Measurements from ENCODE around the gene REM2. TPM values are rescaled to one million over a fixed set of nuclear protein-coding genes. Genes with fewer than 3 reads are reported as not detected.

REM2 gene
- total RNA-seq, 1 experiment from 2014 or later, result 1.2 TPM

DNA sequence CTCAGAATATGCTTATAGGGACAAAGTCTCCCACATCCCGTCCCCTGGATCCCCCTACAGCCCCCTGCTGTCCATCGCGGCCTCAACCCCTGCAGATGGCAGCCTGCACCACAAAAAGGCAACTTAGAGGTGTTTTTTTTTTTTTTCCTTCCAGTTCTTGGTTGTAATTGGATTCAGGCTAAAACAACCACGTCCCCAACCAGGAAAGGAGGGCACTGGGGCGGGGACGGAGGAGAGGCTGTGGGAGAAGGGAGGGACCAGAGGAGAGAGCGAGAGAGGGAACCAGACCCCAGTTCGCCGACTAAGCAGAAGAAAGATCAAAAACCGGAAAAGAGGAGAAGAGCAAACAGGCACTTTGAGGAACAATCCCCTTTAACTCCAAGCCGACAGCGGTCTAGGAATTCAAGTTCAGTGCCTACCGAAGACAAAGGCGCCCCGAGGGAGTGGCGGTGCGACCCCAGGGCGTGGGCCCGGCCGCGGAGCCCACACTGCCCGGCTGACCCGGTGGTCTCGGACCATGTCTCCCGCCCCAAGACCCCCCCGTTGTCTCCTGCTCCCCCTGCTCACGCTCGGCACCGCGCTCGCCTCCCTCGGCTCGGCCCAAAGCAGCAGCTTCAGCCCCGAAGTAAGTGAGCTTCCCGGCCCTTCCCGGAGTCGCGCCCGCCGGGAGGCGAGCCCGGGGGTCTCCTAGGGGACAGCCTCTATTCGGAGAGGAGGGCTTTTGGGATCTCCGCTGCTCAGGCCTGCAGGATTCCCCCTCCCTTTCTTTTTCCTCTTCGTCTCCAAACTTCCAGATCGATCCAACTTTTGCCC is 46.5 kb upstream of the REM2 start, which contains the start of gene MMP14:
MMP14 (plus strand) TSS at position 285 of the 813 bp plus-strand sequence; CDS start at position 518, 233 bp downstream.
- peak; percentile 59 for DNase-seq
- Histone ChIP-seq H4K91ac (ENCODE audit: insufficient read length, low read depth, low read length) (no peak within 1 kb of the TSS), H4K20me1 (ENCODE audit: control insufficient read depth, insufficient read depth, insufficient read length) (no peaks in the 10 kb centered on the region), H3K27me3 (ENCODE audit: insufficient read depth, low read length) (no peaks in the 10 kb centered on the region), H3K23me2 (ENCODE audit: insufficient read length, low read depth, low read length, poor library complexity, severe bottlenecking) (peaks cover 14% of the 10 kb centered on the region), H3K14ac (ENCODE audit: insufficient read depth, low read length) (peak within 1 kb of the TSS; percentile 95), H4K8ac (replicated peaks; ENCODE audit: insufficient read length, low read depth, low read length) (no peak within 1 kb of the TSS), H3K56ac (ENCODE audit: insufficient read length, low read depth, low read length) (no peak within 1 kb of the TSS), H3K9ac (ENCODE audit: extremely low read depth, insufficient read length, low read length) (peak within 1 kb of the TSS; percentile 87), H3K79me1 (ENCODE audit: insufficient read depth, low read depth, low read length, poor library complexity, severe bottlenecking) (no peaks in the 10 kb centered on the region), H3K4me1 (ENCODE audit: insufficient read depth, low read length) (peaks cover 9% of the 10 kb centered on the region; the same call in 1 of the 2 replicates), H2BK12ac (ENCODE audit: insufficient read length, low read depth, low read length) (no peak within 1 kb of the TSS), H2BK15ac (ENCODE audit: low read depth, low read length) (no peak within 1 kb of the TSS), H2BK5ac (ENCODE audit: insufficient read length, low read length) (no peak within 1 kb of the TSS), H3K4ac (ENCODE audit: low read depth, low read length) (peak within 1 kb of the TSS; percentile 4; the same call in 1 of the 2 replicates), H3K79me2 (ENCODE audit: insufficient read depth, low read length) (no peaks in the 10 kb centered on the region; the same call in 1 of the 2 replicates), H3K23ac (ENCODE audit: insufficient read length, low read depth, low read length) (no peak within 1 kb of the TSS), H3K27ac (ENCODE audit: insufficient read length, low read depth, low read length) (peak within 1 kb of the TSS; percentile 15), H2AFZ (ENCODE audit: low read length) (no peak within 1 kb of the TSS), H3K4me2 (ENCODE audit: insufficient read depth, insufficient read length, low read length) (peak within 1 kb of the TSS; percentile 81), H2BK120ac (ENCODE audit: low read depth, low read length, poor library complexity, severe bottlenecking) (no peak within 1 kb of the TSS), H3K18ac (ENCODE audit: insufficient read length, low read depth, low read length) (peak within 1 kb of the TSS; percentile 94), H3T11ph (ENCODE audit: low read length) (no peak within 1 kb of the TSS), H2BK20ac (ENCODE audit: low read depth, low read length, poor library complexity, severe bottlenecking) (no peak within 1 kb of the TSS), H4K5ac (ENCODE audit: insufficient read length, low read depth, low read length) (no peak within 1 kb of the TSS), H3K9me3 (ENCODE audit: control insufficient read depth, low read depth, low read length) (no peaks in the 10 kb centered on the region), H2AK5ac (ENCODE audit: insufficient read length, low read length) (no peak within 1 kb of the TSS)
- TF ChIP-seq, protein P1, sequence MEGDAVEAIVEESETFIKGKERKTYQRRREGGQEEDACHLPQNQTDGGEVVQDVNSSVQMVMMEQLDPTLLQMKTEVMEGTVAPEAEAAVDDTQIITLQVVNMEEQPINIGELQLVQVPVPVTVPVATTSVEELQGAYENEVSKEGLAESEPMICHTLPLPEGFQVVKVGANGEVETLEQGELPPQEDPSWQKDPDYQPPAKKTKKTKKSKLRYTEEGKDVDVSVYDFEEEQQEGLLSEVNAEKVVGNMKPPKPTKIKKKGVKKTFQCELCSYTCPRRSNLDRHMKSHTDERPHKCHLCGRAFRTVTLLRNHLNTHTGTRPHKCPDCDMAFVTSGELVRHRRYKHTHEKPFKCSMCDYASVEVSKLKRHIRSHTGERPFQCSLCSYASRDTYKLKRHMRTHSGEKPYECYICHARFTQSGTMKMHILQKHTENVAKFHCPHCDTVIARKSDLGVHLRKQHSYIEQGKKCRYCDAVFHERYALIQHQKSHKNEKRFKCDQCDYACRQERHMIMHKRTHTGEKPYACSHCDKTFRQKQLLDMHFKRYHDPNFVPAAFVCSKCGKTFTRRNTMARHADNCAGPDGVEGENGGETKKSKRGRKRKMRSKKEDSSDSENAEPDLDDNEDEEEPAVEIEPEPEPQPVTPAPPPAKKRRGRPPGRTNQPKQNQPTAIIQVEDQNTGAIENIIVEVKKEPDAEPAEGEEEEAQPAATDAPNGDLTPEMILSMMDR (conservative IDR thresholded peaks at IDR 0.05), result peak; percentile 41; the same call in 2 of the 3 replicates
- Mint-ChIP-seq H3K36me3 (ENCODE audit: insufficient read depth in 1 of 3, low read depth in 3 of 3) (peaks cover 15 to 38% (median 27%) of the 10 kb centered on the region in 3 experiments; a peak in 6 of 7 replicates), H3K9me3 (no peaks in the 10 kb centered on the region), H3K4me3 (peak within 1 kb of the TSS; percentile 95 to 99), H3K27ac (peak within 1 kb of the TSS; percentile 88 to 99 (median 94)), H3K4me1 (peaks cover 28 to 32% of the 10 kb centered on the region in 2 experiments), H3K27me3 (ENCODE audit: low read depth) (no peaks in the 10 kb centered on the region)
- WGBS (ENCODE audit: extremely low coverage, insufficient read length, low lambda C conversion rate), result no CpG with 5 or more reads among the region's 46 CpGs
